Activated naive CD8-positive, alpha-beta T cell treated with anti-CD3 and anti-CD28 coated beads for 36 hours (primary cell): ENCODE results near the gene BPNT1. TPM values are rescaled to one million over a fixed set of nuclear protein-coding genes. Genes with fewer than 3 reads are reported as not detected.
"Not testable (repeated sequence)": the region's sequence is repeated elsewhere in the genome, so short reads cannot be mapped to it uniquely, and the experiment has no call there.

Experiments
- DNase-seq: peaks from one replicate; pipeline ENCODE4 v3.0.0; 2021
- H3K27ac Mint-ChIP-seq: one replicate; pipeline ENCODE4 v1.8.0; 2022; ENCODE audit warnings: mild to moderate bottlenecking, moderate library complexity, mixed read lengths
- H3K27me3 Mint-ChIP-seq: one replicate; pipeline ENCODE4 v1.8.0; 2022; ENCODE audit warnings: mild to moderate bottlenecking, mixed read lengths
- H3K36me3 Mint-ChIP-seq: one replicate; pipeline ENCODE4 v1.8.0; 2021; ENCODE audit warnings: mild to moderate bottlenecking, mixed read lengths
- H3K4me1 Mint-ChIP-seq: one replicate; pipeline ENCODE4 v1.8.0; 2021; ENCODE audit warnings: mixed read lengths
- H3K4me3 Mint-ChIP-seq: one replicate; pipeline ENCODE4 v1.8.0; 2022; ENCODE audit warnings: mild to moderate bottlenecking, moderate library complexity, mixed read lengths
- H3K9me3 Mint-ChIP-seq: one replicate; pipeline ENCODE4 v1.8.0; 2022; ENCODE audit warnings: mixed read lengths
- total RNA-seq, 2 experiments: library from RNA; stranded (reverse); gene quantifications; one replicate each; pipeline ENCODE4 v1.2.3, GENCODE V29; 2021

BPNT1 gene, protein sequence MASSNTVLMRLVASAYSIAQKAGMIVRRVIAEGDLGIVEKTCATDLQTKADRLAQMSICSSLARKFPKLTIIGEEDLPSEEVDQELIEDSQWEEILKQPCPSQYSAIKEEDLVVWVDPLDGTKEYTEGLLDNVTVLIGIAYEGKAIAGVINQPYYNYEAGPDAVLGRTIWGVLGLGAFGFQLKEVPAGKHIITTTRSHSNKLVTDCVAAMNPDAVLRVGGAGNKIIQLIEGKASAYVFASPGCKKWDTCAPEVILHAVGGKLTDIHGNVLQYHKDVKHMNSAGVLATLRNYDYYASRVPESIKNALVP
- 10 to 100 TPM; 23.6 to 26.1 TPM for total RNA-seq

DNA sequence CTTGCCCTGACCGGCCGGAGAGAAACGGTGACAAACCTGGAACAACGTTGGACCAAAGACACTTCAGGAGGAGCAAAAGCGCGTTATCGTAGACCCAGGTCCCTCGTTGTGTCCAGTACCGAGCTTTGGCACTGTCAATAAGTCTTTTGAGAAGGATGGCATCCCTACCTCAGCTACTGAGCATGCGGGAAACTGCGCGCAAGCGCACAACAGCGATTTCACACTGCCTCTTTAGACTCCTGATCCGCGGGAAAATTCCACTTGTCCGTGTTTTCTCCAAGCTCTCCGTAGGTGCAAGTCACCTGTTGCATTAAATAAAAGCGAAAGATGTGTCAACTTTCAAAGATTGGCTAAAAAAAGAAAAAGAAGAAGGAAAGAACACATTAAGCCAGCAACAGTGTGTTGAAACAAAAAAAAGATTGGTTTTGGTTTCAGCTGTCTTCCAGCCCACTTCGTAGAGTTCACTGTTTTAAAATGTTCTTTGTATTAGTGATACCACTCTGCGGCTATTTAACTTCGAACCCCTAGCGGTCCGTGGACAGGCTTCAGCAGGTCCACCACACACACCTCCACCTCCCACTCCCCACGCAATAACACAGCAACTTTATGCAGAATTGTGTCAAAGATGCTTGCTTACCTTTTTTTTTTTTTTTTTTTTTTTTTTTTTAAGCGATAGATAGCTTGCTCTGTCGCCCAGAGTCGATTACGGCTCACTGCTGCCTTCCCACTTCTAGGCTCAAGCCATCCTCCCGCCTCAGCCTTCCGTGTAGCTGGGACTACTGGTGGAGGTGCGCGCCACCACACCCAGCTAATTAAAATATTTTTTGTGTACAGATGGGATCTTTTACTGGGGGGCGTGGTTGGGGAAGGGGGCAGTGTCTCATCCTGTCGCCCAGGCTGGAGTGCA lies at the start of gene BPNT1:
Gene BPNT1 (minus strand): TSS at position 139 of the 907 bp plus-strand sequence. CDS start 9,942 bp downstream, outside the sequence.
- Mint-ChIP-seq H3K4me3 (peak within 1 kb of the TSS; percentile 99), H3K4me1 (peaks cover 17% of the 10 kb centered on the region), H3K27ac (peak within 1 kb of the TSS; percentile 93), H3K36me3 (peaks cover 2% of the 10 kb centered on the region), H3K27me3 (peaks cover 3% of the 10 kb centered on the region), H3K9me3 (no peaks in the 10 kb centered on the region)
- peak; percentile 93 for DNase-seq

DNA sequence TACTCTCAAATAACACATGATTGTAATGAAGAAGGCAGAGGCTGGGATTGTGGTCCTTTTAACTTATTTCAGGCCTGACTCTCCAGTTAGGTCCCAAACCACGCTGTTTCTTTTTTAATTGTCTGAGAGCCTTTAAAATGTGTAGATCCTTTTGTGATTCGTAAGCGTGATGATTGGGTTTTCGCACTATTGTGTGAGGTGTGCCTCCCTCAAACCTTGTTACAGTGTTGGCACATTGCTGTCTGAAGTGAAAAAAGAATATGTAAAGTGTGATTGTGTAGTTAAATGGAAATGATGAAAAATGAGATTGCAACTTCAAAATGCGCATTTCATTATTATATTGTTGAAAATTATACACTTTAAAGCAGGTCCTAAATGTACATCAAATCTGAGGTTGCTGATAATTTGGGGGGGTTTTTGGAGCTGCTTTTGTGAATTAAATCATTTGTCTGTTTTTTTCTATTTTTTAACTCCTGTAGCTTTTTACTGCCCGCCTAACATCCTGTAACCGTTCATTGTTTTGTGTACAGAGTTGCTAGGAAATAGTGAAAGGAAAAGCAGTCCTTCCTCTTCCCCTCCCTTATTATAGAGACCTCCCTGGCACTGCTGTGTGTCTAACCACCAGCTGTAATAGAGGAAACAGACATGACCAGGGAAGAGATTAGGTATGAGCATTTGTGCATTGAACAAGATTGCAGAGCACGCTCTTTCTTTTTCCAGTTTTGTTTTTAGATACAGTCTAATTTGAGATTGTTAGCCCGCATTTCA lies 47.6 kb upstream of the BPNT1 start:
- DNase-seq = no peak
- H3K27me3 Mint-ChIP-seq = no peaks in the 10 kb centered on the region
- H3K36me3 Mint-ChIP-seq = peaks cover 23% of the 10 kb centered on the region
- H3K9me3 Mint-ChIP-seq = no peaks in the 10 kb centered on the region
- H3K27ac Mint-ChIP-seq = no peak overlapping the region
- H3K4me1 Mint-ChIP-seq = peaks cover 3% of the 10 kb centered on the region
- no peak overlapping the region for H3K4me3 Mint-ChIP-seq

DNA sequence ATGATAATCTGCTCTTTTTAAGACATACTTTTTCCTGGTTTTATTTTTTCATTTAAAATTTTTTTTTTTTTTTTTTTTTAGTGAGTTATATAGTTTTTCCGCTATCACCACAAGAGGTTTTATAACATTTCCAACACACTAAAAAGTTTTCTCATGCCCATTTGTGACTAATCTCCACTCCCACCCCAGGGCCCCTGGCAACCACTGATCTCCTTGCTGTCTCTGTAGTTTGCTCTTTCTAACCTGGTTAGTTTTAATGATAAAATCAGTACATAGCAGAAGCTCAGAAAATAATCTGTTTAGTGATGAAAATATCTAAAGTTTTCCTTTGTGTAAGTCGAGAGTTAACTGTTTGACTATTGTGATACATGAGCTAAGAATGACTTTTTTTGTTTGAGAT lies 46.2 kb upstream of the BPNT1 start:
- H3K4me1 Mint-ChIP-seq = peaks cover 3% of the 10 kb centered on the region

DNA sequence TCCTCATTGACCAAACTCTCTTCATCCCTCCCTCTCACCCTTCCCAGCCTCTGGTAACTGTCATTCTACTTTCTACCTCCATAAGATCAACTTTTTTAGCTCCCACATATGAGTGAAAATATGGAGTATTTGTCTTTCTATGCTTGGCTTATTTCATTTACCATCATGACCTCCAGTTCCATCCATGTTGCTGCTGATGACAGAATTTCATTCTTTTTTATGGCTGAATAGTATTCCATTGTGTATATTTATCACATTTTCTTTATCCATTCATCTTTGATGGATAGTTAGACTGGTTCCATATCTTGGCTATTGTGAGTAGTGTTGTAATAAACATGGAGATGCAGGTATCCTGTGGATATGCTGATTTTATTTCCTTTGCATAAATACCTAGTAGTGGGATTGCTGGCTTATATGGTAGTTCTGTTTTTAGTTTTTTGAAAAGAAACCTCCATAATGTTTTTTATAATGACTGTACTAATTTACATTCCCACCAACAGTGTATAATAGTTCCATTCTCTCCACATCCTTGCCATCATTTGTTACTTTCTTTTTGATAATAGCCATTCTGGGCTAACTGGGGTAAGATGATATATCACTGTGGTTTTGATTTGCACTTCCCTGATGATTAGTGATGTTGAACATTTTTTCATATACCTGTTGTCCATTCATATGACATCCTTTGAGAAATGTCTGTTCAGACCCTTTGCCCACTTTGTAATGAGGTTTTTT lies 40.1 kb upstream of the BPNT1 start:
- Mint-ChIP-seq H3K9me3 (peaks cover 5% of the 10 kb centered on the region), H3K4me1 (peaks cover 8% of the 10 kb centered on the region), H3K27me3 (no peaks in the 10 kb centered on the region), H3K27ac (no peak overlapping the region), H3K36me3 (peaks cover 42% of the 10 kb centered on the region), H3K4me3 (no peak overlapping the region)
- DNase-seq = no peak

More for the DNA sequence above, 46.2 kb upstream of the BPNT1 start:
- no peaks in the 10 kb centered on the region for H3K27me3 Mint-ChIP-seq
- DNase-seq = peak; percentile 7
- H3K27ac Mint-ChIP-seq = no peak overlapping the region
- no peak overlapping the region for H3K4me3 Mint-ChIP-seq
- no peaks in the 10 kb centered on the region for H3K9me3 Mint-ChIP-seq
- peaks cover 25% of the 10 kb centered on the region for H3K36me3 Mint-ChIP-seq

DNA sequence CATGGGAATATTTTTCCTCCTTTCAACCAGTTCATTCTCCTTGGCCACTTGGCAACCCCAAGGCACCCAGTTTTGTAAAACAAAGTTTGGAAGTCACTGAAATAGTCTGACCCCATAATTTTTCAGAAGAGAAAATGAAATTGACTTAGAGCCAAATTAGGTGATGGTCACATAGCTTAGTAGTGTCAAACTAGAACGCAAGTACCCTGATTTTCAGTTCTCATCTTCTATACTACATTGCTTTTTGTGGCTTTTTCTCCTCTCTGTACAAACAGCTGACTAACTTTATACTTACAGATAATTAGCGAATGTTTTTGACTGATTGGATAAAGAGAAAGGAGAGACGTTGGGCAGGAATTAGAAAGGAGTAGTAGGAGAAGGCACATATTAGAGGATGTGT lies 37.5 kb upstream of the BPNT1 start:
- DNase-seq = no peak
- Mint-ChIP-seq H3K27ac (no peak overlapping the region), H3K36me3 (peaks cover 35% of the 10 kb centered on the region), H3K4me3 (no peak overlapping the region), H3K4me1 (peaks cover 11% of the 10 kb centered on the region), H3K27me3 (no peaks in the 10 kb centered on the region), H3K9me3 (peaks cover 5% of the 10 kb centered on the region)

DNA sequence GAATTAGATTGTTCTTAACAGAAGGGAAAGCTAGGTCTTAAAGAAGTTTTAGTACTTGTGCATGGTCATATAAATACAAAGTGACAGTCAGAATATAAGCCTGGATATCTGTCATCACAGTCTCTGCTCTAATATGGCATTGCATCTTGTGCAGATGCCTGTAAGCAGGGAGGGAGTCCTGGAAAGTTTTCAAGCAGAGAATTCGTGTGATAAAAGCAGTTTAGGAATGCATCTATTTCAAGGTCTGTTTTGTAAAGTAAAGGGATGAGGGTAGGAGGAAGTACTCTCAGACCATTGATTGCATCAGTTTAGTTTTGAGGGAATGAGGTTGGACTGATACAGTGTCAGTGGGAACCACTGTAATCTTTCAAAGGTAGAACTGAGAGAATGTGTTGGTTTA lies 35.0 kb upstream of the BPNT1 start:
- DNase-seq = no peak
- H3K27ac Mint-ChIP-seq = no peak overlapping the region
- no peak overlapping the region for H3K4me3 Mint-ChIP-seq
- H3K27me3 Mint-ChIP-seq = no peaks in the 10 kb centered on the region
- H3K9me3 Mint-ChIP-seq = peaks cover 4% of the 10 kb centered on the region
- H3K36me3 Mint-ChIP-seq = peaks cover 23% of the 10 kb centered on the region
- peaks cover 10% of the 10 kb centered on the region for H3K4me1 Mint-ChIP-seq

DNA sequence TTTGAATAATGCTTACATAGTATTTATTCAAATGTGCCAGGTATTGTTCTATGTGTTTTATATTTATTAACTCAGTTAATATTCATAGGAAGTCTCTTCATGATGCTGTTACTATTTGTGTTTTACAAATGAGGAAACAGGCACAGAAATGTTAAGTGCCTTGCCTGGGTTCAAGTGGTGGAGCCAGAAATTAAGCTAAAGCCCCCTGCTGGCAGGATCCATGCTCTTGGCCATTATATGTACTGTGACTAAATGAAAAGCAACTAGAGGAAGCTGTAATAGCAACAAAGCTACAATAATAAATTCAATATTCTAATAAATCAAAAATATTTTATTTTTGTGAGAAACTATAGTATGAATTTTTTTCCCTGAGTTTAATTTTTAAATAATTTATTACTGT lies 34.3 kb upstream of the BPNT1 start:
- H3K27me3 Mint-ChIP-seq = no peaks in the 10 kb centered on the region
- no peak for DNase-seq
- H3K4me3 Mint-ChIP-seq = no peak overlapping the region
- H3K9me3 Mint-ChIP-seq = no peaks in the 10 kb centered on the region
- H3K36me3 Mint-ChIP-seq = peaks cover 17% of the 10 kb centered on the region
- peaks cover 7% of the 10 kb centered on the region for H3K4me1 Mint-ChIP-seq
- no peak overlapping the region for H3K27ac Mint-ChIP-seq

DNA sequence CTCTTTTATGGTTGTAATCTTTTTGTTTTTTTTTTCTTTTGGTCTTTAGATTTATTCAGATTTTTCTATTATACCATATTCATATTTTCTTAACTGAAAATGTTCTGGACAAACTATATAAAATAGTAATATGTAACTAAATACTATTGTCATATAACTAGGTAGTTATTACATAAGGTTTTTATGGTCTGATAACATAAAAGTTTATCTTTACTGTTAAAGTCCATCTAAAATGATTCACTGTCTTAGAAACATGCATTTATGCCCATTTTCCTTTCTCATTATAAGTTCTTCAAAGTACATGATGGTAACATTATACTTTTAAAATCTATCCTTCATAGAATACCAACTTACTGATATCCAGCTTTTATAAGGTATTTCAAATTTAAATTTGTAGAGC lies 33.5 kb upstream of the BPNT1 start:
- DNase-seq = no peak
- H3K4me3 Mint-ChIP-seq = no peak overlapping the region
- H3K27me3 Mint-ChIP-seq = no peaks in the 10 kb centered on the region
- no peaks in the 10 kb centered on the region for H3K9me3 Mint-ChIP-seq
- H3K27ac Mint-ChIP-seq = no peak overlapping the region
- H3K4me1 Mint-ChIP-seq = peaks cover 11% of the 10 kb centered on the region
- peaks cover 11% of the 10 kb centered on the region for H3K36me3 Mint-ChIP-seq

DNA sequence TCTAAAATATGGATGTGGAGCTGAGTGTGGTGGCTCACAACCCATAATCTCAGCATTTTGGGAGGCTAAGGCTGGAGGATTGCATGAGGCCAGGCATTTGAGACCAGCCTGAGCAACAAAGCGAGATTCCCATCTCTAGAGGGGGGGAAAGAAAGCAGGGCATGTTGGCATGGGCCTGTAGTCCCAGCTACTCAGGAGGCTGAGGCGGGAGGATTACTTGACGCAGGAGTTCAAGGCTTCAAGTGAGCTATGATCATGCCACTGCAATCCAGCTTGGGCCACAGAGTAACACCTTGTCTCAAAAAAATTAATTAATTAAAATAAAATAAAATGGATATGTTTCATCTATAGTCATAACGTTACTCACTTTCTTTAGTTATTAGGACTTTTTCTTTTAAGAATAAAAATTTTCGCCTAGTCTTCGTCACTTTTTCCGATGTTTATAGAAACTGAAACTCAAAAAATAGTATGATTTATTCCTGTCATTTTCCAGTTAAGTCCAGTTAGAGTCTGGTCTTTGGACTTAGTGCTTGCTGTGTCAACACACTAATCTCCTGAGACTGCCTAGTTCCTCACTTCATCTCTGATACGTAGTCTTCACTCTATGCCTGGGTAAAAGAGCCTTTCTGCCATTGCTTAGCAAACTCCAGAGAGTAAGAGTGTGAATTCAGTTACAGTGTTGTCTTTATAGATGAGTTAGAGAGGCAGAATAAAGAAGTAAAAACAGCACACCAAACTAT lies 32.4 kb upstream of the BPNT1 start:
- H3K27me3 Mint-ChIP-seq = no peaks in the 10 kb centered on the region
- no peak overlapping the region for H3K4me3 Mint-ChIP-seq
- H3K27ac Mint-ChIP-seq = peak overlapping the region; percentile 7
- no peaks in the 10 kb centered on the region for H3K9me3 Mint-ChIP-seq
- peaks cover 11% of the 10 kb centered on the region for H3K4me1 Mint-ChIP-seq
- no peak for DNase-seq
- H3K36me3 Mint-ChIP-seq = peaks cover 6% of the 10 kb centered on the region

DNA sequence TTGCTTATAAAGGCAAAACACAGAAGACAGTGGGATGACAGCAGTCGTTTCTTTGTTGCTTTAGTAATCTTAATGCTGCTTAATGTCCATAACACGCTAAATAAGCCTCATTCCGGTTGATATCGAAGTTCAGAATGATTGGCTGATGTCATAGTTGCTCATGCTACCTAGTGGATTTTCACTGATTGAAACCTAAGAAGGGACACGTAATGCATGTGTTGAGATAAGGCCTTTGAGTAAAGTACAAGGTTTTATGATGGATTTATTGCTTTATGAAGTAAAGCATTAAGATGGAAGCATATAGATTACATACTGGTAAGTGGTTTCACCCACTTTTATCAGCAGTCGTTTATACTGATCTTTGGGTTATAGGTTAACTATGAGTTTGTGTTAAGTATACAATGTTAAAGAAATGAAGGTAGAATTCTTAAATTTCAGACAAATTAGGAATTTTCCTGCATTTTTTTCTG lies 29.5 kb upstream of the BPNT1 start:
- Mint-ChIP-seq H3K9me3 (no peaks in the 10 kb centered on the region), H3K27ac (no peak overlapping the region), H3K4me3 (no peak overlapping the region), H3K4me1 (peaks cover 13% of the 10 kb centered on the region), H3K36me3 (peaks cover 15% of the 10 kb centered on the region), H3K27me3 (no peaks in the 10 kb centered on the region)
- no peak for DNase-seq

DNA sequence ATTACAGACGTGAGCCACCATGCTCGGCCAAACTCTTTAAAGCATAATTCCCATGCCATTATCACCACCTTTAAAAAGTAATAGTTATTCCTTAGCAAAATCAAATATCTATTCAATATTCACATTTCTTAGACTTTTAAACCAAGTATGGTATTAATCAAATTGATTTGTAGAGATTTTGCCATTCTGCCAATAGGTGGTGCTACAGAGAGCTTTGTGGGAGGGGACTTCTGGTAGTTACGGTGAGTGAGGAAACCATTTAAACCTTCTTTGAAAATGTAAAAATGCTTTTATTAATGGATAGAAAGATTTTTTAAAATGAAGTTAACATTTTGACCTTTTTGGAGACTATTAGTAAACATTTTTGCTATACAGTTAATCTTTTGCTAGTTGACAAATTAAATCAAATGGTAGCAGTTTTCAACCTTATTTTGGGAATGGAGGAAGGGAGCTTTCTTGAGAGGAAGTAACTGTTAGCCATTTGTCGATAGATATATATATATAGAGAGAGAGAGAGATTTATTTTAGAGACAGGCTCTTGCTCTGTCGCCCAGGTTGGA lies 23.6 kb upstream of the BPNT1 start:
- Mint-ChIP-seq H3K27ac (no peak overlapping the region), H3K27me3 (no peaks in the 10 kb centered on the region), H3K4me1 (peaks cover 4% of the 10 kb centered on the region), H3K4me3 (no peak overlapping the region), H3K36me3 (peaks cover 19% of the 10 kb centered on the region), H3K9me3 (no peaks in the 10 kb centered on the region)
- peak; percentile 6 for DNase-seq

DNA sequence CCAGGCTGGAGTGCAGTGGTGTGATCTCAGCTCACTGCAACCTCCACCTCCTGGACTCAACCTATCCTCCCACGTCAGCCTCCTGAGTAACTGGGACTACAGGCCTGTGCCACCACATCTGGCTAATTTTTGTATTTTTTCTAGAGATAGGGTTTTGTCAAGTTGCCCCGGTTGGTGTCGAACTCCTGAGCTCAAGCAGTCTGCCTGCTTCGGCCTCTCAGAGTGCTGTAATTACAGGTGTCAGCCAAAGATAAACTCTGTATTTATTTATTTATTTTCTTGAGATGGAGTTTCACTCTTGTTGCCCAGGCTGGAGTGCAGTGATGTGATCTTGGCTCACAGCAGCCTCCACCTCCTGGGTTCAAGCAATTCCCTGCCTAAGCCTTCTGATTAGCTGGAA lies 23.0 kb upstream of the BPNT1 start:
- not testable (repeated sequence) for H3K27ac Mint-ChIP-seq, DNase-seq, H3K9me3 Mint-ChIP-seq, H3K27me3 Mint-ChIP-seq, H3K4me3 Mint-ChIP-seq, H3K4me1 Mint-ChIP-seq
- H3K36me3 Mint-ChIP-seq = peaks cover 19% of the 10 kb centered on the region

DNA sequence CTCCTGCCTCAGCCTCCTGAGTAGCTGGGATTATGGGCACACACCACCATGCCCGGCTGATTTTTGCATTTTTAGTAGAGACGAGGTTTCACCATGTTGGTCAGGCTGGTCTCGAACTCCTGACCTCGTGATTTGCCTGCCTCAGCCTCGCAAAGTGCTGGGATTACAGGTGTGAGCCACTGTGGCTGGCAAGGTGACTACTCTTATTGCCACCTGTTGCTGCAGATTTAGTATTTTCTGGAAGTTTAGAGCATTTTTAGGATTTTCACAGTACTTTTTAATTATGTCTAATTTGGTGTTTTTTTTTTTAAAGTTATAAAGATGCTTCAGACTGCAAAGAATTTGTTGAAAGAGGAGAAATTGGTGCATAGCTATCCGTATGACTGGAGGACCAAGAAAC lies 20.9 kb upstream of the BPNT1 start:
- H3K27ac Mint-ChIP-seq, H3K4me1 Mint-ChIP-seq, DNase-seq, H3K27me3 Mint-ChIP-seq, H3K9me3 Mint-ChIP-seq, H3K4me3 Mint-ChIP-seq: not testable (repeated sequence)
- peaks cover 13% of the 10 kb centered on the region for H3K36me3 Mint-ChIP-seq

DNA sequence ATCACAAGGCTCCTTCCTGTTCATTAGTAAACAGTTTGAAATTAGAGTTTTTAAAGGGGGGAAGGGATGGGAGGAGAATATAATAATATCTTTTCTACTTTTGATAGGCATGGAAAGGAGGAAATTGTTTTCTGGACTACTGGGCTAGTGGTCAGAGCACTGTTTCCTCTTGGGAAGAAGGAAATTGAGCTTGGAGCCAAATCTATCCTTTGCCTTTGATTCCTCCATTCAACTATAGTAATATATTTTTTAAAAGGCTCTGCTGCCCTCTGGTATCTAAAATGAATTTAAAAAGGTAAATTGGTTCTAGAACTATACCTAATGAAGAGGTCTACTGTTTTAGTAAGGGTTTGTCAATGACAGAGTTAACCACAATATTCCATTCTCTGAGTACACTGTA lies 10.2 kb upstream of the BPNT1 start:
- H3K36me3 Mint-ChIP-seq = peaks cover 13% of the 10 kb centered on the region
- no peaks in the 10 kb centered on the region for H3K27me3 Mint-ChIP-seq
- peaks cover 21% of the 10 kb centered on the region for H3K4me1 Mint-ChIP-seq
- DNase-seq = no peak
- no peaks in the 10 kb centered on the region for H3K9me3 Mint-ChIP-seq
- no peak overlapping the region for H3K4me3 Mint-ChIP-seq
- no peak overlapping the region for H3K27ac Mint-ChIP-seq
